SK-N-SH (cell line): ENCODE data around the gene PPP2CA.

Source experiments
- EP300 ChIP-seq, 2 experiments: IDR thresholded peaks; 2 replicates each; pipeline versions ENCODE4 v1.4.0 to v1.6.1; 2012; ENCODE audit warnings: borderline replicate concordance in 1 of 2, low read depth in 1 of 2, low read length in 1 of 2
- FOXM1 ChIP-seq: IDR thresholded peaks from 2 replicates; pipeline ENCODE4 v1.4.0; 2012; ENCODE audit warnings: low read depth, mild to moderate bottlenecking
- POLR2AphosphoS5 ChIP-seq: IDR thresholded peaks from 2 replicates; pipeline ENCODE4 v1.6.1; 2012; ENCODE audit warnings: low read depth, low read length
- RFX5 ChIP-seq: IDR thresholded peaks from 2 replicates; pipeline ENCODE4 v1.6.1; 2012; ENCODE audit warnings: mild to moderate bottlenecking, improper control_type of control experiment, low read length
- RXRA ChIP-seq: IDR thresholded peaks from 2 replicates; pipeline ENCODE4 v1.4.0; 2012; ENCODE audit warnings: low read depth, mild to moderate bottlenecking, borderline replicate concordance
- TEAD4 ChIP-seq: IDR thresholded peaks from 2 replicates; pipeline ENCODE4 v1.4.0; 2012; ENCODE audit warnings: mild to moderate bottlenecking, borderline replicate concordance; ENCODE audit not compliant: insufficient read depth
- TF ChIP-seq, protein P1 (sequence below): fragments of 200-600 bp; sonication (generic); IDR thresholded peaks from 2 replicates; pipeline ENCODE4 v1.6.1; 2017; ENCODE audit warnings: antibody characterized with exemption, mild to moderate bottlenecking, moderate library complexity
- TF ChIP-seq, protein P2 (sequence below): IDR thresholded peaks from 2 replicates; pipeline ENCODE4 v1.6.1; 2012; ENCODE audit warnings: mild to moderate bottlenecking, low read depth, low read length, moderate library complexity

DNA sequence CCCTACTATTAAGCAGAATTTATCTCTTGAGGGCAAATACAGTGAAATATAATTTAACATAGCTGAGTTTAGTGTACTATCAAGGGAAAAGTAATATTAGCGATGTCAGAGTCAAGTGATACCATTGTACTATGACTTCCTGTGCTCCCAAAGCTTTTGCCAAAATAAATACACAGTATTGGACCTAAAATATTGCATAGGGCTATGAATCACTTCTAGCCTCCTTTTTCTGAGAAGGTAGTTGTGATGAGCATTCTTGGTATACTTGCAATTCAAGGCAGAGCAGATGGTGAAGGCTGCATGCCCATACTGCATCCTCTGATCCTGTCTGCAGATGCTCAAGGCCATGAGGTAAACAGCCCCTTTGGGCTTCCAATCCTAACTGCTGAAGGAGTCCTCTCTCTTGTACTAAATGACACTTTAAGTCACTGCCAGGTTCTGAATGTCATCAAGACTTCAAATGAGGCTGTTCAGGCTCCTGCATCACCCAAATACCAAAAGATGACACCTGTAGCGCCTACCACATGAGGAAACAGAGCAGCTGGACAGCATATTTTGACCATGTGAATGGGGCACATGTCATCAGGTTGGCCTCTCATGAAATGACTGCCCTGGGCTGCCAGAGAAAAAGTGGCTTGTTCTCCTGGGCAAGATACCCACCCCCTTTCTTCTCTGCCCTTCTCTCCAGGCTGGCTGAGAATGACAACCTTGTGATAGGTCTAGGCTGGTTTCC, 29.7 kb upstream of the PPP2CA start:
- TF ChIP-seq, protein P1, sequence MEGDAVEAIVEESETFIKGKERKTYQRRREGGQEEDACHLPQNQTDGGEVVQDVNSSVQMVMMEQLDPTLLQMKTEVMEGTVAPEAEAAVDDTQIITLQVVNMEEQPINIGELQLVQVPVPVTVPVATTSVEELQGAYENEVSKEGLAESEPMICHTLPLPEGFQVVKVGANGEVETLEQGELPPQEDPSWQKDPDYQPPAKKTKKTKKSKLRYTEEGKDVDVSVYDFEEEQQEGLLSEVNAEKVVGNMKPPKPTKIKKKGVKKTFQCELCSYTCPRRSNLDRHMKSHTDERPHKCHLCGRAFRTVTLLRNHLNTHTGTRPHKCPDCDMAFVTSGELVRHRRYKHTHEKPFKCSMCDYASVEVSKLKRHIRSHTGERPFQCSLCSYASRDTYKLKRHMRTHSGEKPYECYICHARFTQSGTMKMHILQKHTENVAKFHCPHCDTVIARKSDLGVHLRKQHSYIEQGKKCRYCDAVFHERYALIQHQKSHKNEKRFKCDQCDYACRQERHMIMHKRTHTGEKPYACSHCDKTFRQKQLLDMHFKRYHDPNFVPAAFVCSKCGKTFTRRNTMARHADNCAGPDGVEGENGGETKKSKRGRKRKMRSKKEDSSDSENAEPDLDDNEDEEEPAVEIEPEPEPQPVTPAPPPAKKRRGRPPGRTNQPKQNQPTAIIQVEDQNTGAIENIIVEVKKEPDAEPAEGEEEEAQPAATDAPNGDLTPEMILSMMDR, result no peak
- no peak for TF ChIP-seq TEAD4
- TF ChIP-seq POLR2AphosphoS5, result no peak
- TF ChIP-seq, protein P2, sequence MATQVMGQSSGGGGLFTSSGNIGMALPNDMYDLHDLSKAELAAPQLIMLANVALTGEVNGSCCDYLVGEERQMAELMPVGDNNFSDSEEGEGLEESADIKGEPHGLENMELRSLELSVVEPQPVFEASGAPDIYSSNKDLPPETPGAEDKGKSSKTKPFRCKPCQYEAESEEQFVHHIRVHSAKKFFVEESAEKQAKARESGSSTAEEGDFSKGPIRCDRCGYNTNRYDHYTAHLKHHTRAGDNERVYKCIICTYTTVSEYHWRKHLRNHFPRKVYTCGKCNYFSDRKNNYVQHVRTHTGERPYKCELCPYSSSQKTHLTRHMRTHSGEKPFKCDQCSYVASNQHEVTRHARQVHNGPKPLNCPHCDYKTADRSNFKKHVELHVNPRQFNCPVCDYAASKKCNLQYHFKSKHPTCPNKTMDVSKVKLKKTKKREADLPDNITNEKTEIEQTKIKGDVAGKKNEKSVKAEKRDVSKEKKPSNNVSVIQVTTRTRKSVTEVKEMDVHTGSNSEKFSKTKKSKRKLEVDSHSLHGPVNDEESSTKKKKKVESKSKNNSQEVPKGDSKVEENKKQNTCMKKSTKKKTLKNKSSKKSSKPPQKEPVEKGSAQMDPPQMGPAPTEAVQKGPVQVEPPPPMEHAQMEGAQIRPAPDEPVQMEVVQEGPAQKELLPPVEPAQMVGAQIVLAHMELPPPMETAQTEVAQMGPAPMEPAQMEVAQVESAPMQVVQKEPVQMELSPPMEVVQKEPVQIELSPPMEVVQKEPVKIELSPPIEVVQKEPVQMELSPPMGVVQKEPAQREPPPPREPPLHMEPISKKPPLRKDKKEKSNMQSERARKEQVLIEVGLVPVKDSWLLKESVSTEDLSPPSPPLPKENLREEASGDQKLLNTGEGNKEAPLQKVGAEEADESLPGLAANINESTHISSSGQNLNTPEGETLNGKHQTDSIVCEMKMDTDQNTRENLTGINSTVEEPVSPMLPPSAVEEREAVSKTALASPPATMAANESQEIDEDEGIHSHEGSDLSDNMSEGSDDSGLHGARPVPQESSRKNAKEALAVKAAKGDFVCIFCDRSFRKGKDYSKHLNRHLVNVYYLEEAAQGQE, result no peak
- TF ChIP-seq EP300 (IDR thresholded peaks at IDR 0.05; ENCODE audit: borderline replicate concordance in 1 of 2, low read depth in 1 of 2, low read length in 1 of 2), result no peak
- TF ChIP-seq FOXM1, result no peak
- no peak for TF ChIP-seq RFX5
- no peak for TF ChIP-seq RXRA
